HEK293 (cell line): Measurements from ENCODE around the gene ARHGAP23.
"Not testable (repeated sequence)": the region's sequence is repeated elsewhere in the genome, so short reads cannot be mapped to it uniquely, and the experiment has no call there.

Experiments
- CTCF ChIA-PET: fragments of 350-600 bp; formaldehyde crosslinking; extraction: SDS; loops from one replicate; lab custom pipeline; 2021; ENCODE audit warnings: antibody characterized with exemption; lab: Yijun Ruan, JAX
- POLR2A ChIA-PET: fragments of 300-600 bp; formaldehyde crosslinking; extraction: SDS; loops from one replicate; lab custom pipeline; 2020; ENCODE audit warnings: antibody characterized with exemption, inconsistent platforms; lab: Yijun Ruan, JAX
- H3K27ac ChIP-seq: fragments of 200-500 bp; sonication (Bioruptor generic); 2 replicates; pipeline ENCODE4 v1.5.1; 2014; ENCODE audit warnings: low read depth, low read length, control low read depth, inconsistent platforms; ENCODE audit errors: extremely low read depth
- H3K36me3 ChIP-seq, 2 experiments: fragments of 200-500 bp in 1 of 2; sonication (Bioruptor generic) in 1 of 2; 1 replicate in 1 of 2; 2 replicates in 1 of 2; pipeline ENCODE4 v1.5.1; 2014 to 2017; ENCODE audit warnings: inconsistent platforms in 2 of 2, low read length in 2 of 2; ENCODE audit not compliant: control insufficient read depth in 2 of 2, insufficient read depth in 1 of 2
- H3K4me1 ChIP-seq: fragments of 200-500 bp; sonication (Bioruptor generic); 2 replicates; pipeline ENCODE4 v1.5.1; 2014; ENCODE audit warnings: mild to moderate bottlenecking, low read length, inconsistent platforms; ENCODE audit not compliant: control insufficient read depth, insufficient read depth
- H3K4me3 ChIP-seq: 2 replicates; pipeline ENCODE4 v1.5.1; 2011; ENCODE audit warnings: low read depth, mild to moderate bottlenecking, control low read depth, low read length, moderate library complexity
- H3K9me3 ChIP-seq: fragments of 200-500 bp; sonication (Bioruptor generic); 2 replicates; pipeline ENCODE4 v1.5.1; 2014; ENCODE audit warnings: low read depth, low read length, inconsistent platforms; ENCODE audit not compliant: control insufficient read depth, insufficient read depth
- BCL11B ChIP-seq: fragments of 450-650 bp; formaldehyde crosslinking; IDR thresholded peaks from 2 replicates; pipeline ENCODE4 v1.5.1; 2016; ENCODE audit warnings: low read depth, missing biosample characterization, missing genetic modification characterization
- CTCF ChIP-seq: fragments of 450-650 bp; formaldehyde crosslinking; IDR thresholded peaks from 2 replicates; pipeline ENCODE4 v1.5.1; 2016; ENCODE audit warnings: missing biosample characterization, missing genetic modification characterization
- GLIS1 ChIP-seq: fragments of 450-650 bp; formaldehyde crosslinking; IDR thresholded peaks from 2 replicates; pipeline ENCODE4 v1.5.1; 2016; ENCODE audit warnings: missing biosample characterization, missing genetic modification characterization
- KLF1 ChIP-seq: fragments of 450-650 bp; formaldehyde crosslinking; IDR thresholded peaks from 2 replicates; pipeline ENCODE4 v1.5.1; 2016; ENCODE audit warnings: missing biosample characterization, missing genetic modification characterization
- KLF17 ChIP-seq: fragments of 450-650 bp; formaldehyde crosslinking; IDR thresholded peaks from 2 replicates; pipeline ENCODE4 v1.5.1; 2016; ENCODE audit warnings: missing biosample characterization, missing genetic modification characterization
- ZFP69B ChIP-seq: fragments of 450-650 bp; formaldehyde crosslinking; IDR thresholded peaks from 2 replicates; pipeline ENCODE4 v1.5.1; 2016; ENCODE audit warnings: missing biosample characterization, missing genetic modification characterization
- ZNF555 ChIP-seq: fragments of 450-650 bp; formaldehyde crosslinking; conservative IDR thresholded peaks from 2 replicates; pipeline ENCODE4 v1.5.1; 2017; ENCODE audit warnings: missing biosample characterization, mild to moderate bottlenecking, missing genetic modification characterization, inconsistent platforms
- ZNF664 ChIP-seq: fragments of 450-650 bp; formaldehyde crosslinking; IDR thresholded peaks from 2 replicates; pipeline ENCODE4 v1.5.1; 2016; ENCODE audit warnings: missing biosample characterization, missing genetic modification characterization
- TF ChIP-seq, protein P1 (sequence below): fragments of 450-650 bp; formaldehyde crosslinking; IDR thresholded peaks from 2 replicates; pipeline ENCODE4 v1.5.1; 2016; ENCODE audit warnings: missing biosample characterization, missing genetic modification characterization
- TF ChIP-seq, protein P2 (sequence below): fragments of 450-650 bp; formaldehyde crosslinking; IDR thresholded peaks from 2 replicates; pipeline ENCODE4 v1.5.1; 2016; ENCODE audit warnings: missing biosample characterization, missing genetic modification characterization

Gene ARHGAP23

DNA sequence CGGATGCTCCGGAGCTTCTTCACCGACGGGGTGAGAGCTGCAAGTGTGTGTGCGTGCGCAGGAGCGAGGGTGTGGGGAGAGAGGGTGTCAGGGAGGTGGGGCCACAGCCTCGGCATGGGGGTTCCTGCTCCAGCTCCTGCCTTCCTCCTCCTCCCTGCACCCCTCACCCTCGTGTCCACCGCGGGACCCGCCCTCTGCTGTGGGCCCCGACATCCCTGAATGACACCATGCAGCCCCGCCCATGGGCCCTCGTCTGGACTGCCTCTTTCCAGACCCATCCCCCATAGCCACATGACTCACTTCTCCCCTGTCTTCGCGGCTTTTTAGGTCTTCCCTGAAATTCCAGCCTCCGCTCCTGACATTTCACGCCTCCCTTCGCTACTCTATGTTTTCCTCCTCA, 41.6 kb downstream of the ARHGAP23 start:
- no peak overlapping the region for H3K27ac ChIP-seq
- TF ChIP-seq BCL11B = no peak
- TF ChIP-seq ZFP69B (tag by site-specific recombination) = peak; percentile 78
- peak; percentile 81 for TF ChIP-seq KLF17 (tag by site-specific recombination)
- peak; percentile 27; the same call in 1 of the 2 replicates for TF ChIP-seq KLF1
- no peak for TF ChIP-seq ZNF555
- TF ChIP-seq, protein P1, sequence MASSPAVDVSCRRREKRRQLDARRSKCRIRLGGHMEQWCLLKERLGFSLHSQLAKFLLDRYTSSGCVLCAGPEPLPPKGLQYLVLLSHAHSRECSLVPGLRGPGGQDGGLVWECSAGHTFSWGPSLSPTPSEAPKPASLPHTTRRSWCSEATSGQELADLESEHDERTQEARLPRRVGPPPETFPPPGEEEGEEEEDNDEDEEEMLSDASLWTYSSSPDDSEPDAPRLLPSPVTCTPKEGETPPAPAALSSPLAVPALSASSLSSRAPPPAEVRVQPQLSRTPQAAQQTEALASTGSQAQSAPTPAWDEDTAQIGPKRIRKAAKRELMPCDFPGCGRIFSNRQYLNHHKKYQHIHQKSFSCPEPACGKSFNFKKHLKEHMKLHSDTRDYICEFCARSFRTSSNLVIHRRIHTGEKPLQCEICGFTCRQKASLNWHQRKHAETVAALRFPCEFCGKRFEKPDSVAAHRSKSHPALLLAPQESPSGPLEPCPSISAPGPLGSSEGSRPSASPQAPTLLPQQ (tag by site-specific recombination) = peak; percentile 74
- no peak overlapping the region for H3K4me3 ChIP-seq
- ChIA-PET CTCF (interaction anchor here (0.6 to 1.2 kb wide), 3 partner anchors 18 to 28 kb away, joined by 3 to 4 read pairs (median 3); no protein-coding TSS in a partner anchor), POLR2A (no interaction called here)
- H3K9me3 ChIP-seq = no peaks in the 10 kb centered on the region
- peaks cover 0 to 5% of the 10 kb centered on the region in 2 experiments; a peak in 1 of 3 replicates for H3K36me3 ChIP-seq
- peaks cover 8% of the 10 kb centered on the region; the same call in 1 of the 2 replicates for H3K4me1 ChIP-seq

GRCh38 chr17:38471253-38471652, 43.0 kb downstream of the ARHGAP23 start:
- H3K27ac ChIP-seq, H3K4me3 ChIP-seq, H3K9me3 ChIP-seq, H3K4me1 ChIP-seq, H3K36me3 ChIP-seq, POLR2A ChIA-PET: not testable (repeated sequence)
- TF ChIP-seq ZNF664 (tag by site-specific recombination) = 0 out of 2 replicates have a peak, but pooled peaks have one; percentile 22
- CTCF ChIA-PET = interaction anchor here (0.6 to 1.2 kb wide), 2 partner anchors 87 to 149 kb away, joined by 3 to 4 read pairs; no protein-coding TSS in a partner anchor

DNA sequence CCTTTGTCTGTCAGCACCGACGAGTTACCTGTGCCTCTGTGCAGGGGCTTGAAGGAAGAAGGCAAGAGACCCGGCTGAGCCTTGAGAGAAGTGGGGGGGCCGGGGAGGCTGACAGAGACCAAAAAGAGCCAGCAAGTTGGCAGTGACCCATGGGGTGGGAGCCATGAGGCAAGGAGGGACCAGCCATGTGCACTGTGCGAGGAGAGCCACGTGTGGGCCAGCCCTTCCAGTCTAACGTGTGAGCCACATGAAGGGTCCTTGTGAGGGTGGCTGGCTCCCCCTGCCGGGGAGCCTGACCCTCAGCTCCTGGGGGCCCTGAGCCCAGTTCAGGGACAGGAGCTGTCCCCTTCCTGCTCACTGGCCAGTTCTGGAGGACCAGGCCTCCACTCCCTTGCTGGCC, 46.4 kb downstream of the ARHGAP23 start:
- H3K4me3 ChIP-seq, H3K9me3 ChIP-seq, POLR2A ChIA-PET: not testable (repeated sequence)
- TF ChIP-seq CTCF (tag by site-specific recombination) (peak; percentile 45), GLIS1 (tag by site-specific recombination) (peak; percentile 39; the same call in 1 of the 2 replicates)
- TF ChIP-seq, protein P2, sequence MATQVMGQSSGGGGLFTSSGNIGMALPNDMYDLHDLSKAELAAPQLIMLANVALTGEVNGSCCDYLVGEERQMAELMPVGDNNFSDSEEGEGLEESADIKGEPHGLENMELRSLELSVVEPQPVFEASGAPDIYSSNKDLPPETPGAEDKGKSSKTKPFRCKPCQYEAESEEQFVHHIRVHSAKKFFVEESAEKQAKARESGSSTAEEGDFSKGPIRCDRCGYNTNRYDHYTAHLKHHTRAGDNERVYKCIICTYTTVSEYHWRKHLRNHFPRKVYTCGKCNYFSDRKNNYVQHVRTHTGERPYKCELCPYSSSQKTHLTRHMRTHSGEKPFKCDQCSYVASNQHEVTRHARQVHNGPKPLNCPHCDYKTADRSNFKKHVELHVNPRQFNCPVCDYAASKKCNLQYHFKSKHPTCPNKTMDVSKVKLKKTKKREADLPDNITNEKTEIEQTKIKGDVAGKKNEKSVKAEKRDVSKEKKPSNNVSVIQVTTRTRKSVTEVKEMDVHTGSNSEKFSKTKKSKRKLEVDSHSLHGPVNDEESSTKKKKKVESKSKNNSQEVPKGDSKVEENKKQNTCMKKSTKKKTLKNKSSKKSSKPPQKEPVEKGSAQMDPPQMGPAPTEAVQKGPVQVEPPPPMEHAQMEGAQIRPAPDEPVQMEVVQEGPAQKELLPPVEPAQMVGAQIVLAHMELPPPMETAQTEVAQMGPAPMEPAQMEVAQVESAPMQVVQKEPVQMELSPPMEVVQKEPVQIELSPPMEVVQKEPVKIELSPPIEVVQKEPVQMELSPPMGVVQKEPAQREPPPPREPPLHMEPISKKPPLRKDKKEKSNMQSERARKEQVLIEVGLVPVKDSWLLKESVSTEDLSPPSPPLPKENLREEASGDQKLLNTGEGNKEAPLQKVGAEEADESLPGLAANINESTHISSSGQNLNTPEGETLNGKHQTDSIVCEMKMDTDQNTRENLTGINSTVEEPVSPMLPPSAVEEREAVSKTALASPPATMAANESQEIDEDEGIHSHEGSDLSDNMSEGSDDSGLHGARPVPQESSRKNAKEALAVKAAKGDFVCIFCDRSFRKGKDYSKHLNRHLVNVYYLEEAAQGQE (tag by site-specific recombination) = peak; percentile 43; the same call in 1 of the 2 replicates
- TF ChIP-seq, all 188 proteins: peak for 3; not testable (repeated sequence) for 185
- not testable (repeated sequence) for H3K36me3 ChIP-seq, H3K4me1 ChIP-seq, H3K27ac ChIP-seq
- CTCF ChIA-PET = interaction anchor here (0.9 to 3.5 kb wide), 9 partner anchors 19 to 125 kb away, joined by 3 to 16 read pairs (median 4); no protein-coding TSS in a partner anchor
